HCT116 (cell line): Measurements from ENCODE around the gene CRYGD. TPM values are rescaled to one million over a fixed set of nuclear protein-coding genes. Genes with fewer than 3 reads are reported as not detected.

Experiments used
- ATAC-seq: fragments of 200-7000 bp; cut with Tn5 transposase; 2 replicates; pipeline ENCODE4 v1.9.1; 2020; ENCODE audit warnings: mild to moderate bottlenecking, moderate library complexity
- BruUV-seq: library from RNA; stranded (reverse); fragments of 400-500 nt; replicated peaks from 2 replicates; lab custom pipeline; 2021; lab: Mats Ljungman, UMichigan
- CTCF ChIA-PET: fragments of 300-600 bp; sonication (Branson Sonifier 250); formaldehyde crosslinking; loops from one replicate; lab custom pipeline; 2021; ENCODE audit warnings: antibody characterized with exemption; lab: Charles Lee
- POLR2A ChIA-PET: fragments of 300-600, 350-600 bp; sonication (Branson Sonifier 250); formaldehyde crosslinking; loops from one replicate; lab custom pipeline; 2021; ENCODE audit warnings: antibody characterized with exemption; lab: Charles Lee
- RAD21 ChIA-PET, 2 experiments: fragments of 300-600 bp; sonication (Branson Sonifier 250); formaldehyde crosslinking; loops; one replicate each; lab custom pipeline; 2023; ENCODE audit warnings: low total read pairs in 2 of 2; ENCODE audit not compliant: uncharacterized antibody in 2 of 2, unreplicated experiment in 2 of 2, low non-redundant PET in 1 of 2; lab: Charles Lee
- DNase-seq: peaks from one replicate; pipeline ENCODE4 v3.0.0-alpha.2; 2010; ENCODE audit warnings: low read depth, low spot score
- H2AFZ ChIP-seq: fragments of 200-600 bp; shearing (Covaris generic), sonication (generic); 2 replicates; pipeline ENCODE4 v1.6.1; 2017; ENCODE audit warnings: low read depth, mixed run types, mixed read lengths, antibody characterized with exemption, low read length; ENCODE audit not compliant: poor library complexity, severe bottlenecking
- H3K27ac ChIP-seq: 2 replicates; pipeline ENCODE4 v1.5.1; 2012; ENCODE audit warnings: low read depth, low read length
- H3K27me3 ChIP-seq: fragments of 200-600 bp; sonication (generic); 2 replicates; pipeline ENCODE4 v1.6.1; 2016; ENCODE audit warnings: mixed run types, low read length, mixed read lengths; ENCODE audit not compliant: insufficient read depth
- H3K36me3 ChIP-seq, 2 experiments: fragments of 200-500 bp in 1 of 2; fragments of 200-600 bp in 1 of 2; sonication (Bioruptor generic) in 1 of 2; sonication (generic) in 1 of 2; 2 replicates each; pipeline versions ENCODE4 v1.5.1 to v1.6.1; 2014 to 2016; ENCODE audit warnings: low read length in 2 of 2, inconsistent platforms in 1 of 2, mixed read lengths in 1 of 2, mixed run types in 1 of 2; ENCODE audit not compliant: insufficient read depth in 2 of 2, control insufficient read depth in 1 of 2
- H3K4me1 ChIP-seq, 2 experiments: fragments of 200-600 bp in 1 of 2; sonication (generic) in 1 of 2; 2 replicates each; pipeline versions ENCODE4 v1.5.1 to v1.6.1; 2012 to 2017; ENCODE audit warnings: low read length in 2 of 2, inconsistent platforms in 1 of 2, mild to moderate bottlenecking in 1 of 2, mixed read lengths in 1 of 2, mixed run types in 1 of 2, moderate library complexity in 1 of 2; ENCODE audit not compliant: insufficient read depth in 2 of 2, control insufficient read depth in 1 of 2
- H3K4me2 ChIP-seq: fragments of 200-600 bp; sonication (generic); 2 replicates; pipeline ENCODE4 v1.6.1; 2017; ENCODE audit warnings: mixed run types, low read length, mixed read lengths
- H3K4me3 ChIP-seq, 2 experiments: fragments of 200-600 bp in 1 of 2; sonication (generic) in 1 of 2; replicated peaks in 1 of 2; 2 replicates each; pipeline ENCODE4 v1.5.1; 2011 to 2016; ENCODE audit warnings: low read length in 2 of 2, control low read depth in 1 of 2, low read depth in 1 of 2, mild to moderate bottlenecking in 1 of 2, mixed read lengths in 1 of 2, mixed run types in 1 of 2
- H3K79me2 ChIP-seq: fragments of 200-600 bp; sonication (generic); 2 replicates; pipeline ENCODE4 v1.6.1; 2017; ENCODE audit warnings: mild to moderate bottlenecking, mixed run types, low read length, moderate library complexity, mixed read lengths; ENCODE audit not compliant: insufficient read depth
- H3K9ac ChIP-seq: fragments of 200-600 bp; sonication (generic); 2 replicates; pipeline ENCODE4 v1.6.1; 2016; ENCODE audit warnings: low read length, mixed read lengths
- H3K9me2 ChIP-seq: fragments of 200-600 bp; sonication (generic), shearing (Covaris generic); 2 replicates; pipeline ENCODE4 v1.6.1; 2017; ENCODE audit warnings: mixed run types, mild to moderate bottlenecking, moderate library complexity; ENCODE audit not compliant: insufficient read depth
- H3K9me3 ChIP-seq, 2 experiments: fragments of 200-500 bp in 1 of 2; fragments of 200-600 bp in 1 of 2; sonication (Bioruptor generic) in 1 of 2; sonication (generic) in 1 of 2; 2 replicates each; pipeline ENCODE4 v1.6.1; 2014 to 2017; ENCODE audit warnings: low read length in 2 of 2, mixed read lengths in 2 of 2, inconsistent platforms in 1 of 2, low read depth in 1 of 2, mild to moderate bottlenecking in 1 of 2, mixed run types in 1 of 2, moderate library complexity in 1 of 2; ENCODE audit not compliant: control insufficient read depth in 1 of 2, insufficient read depth in 1 of 2
- H4K20me1 ChIP-seq: fragments of 200-600 bp; sonication (generic), shearing (Covaris generic); 2 replicates; pipeline ENCODE4 v1.6.1; 2017; ENCODE audit warnings: mixed run types, mild to moderate bottlenecking, moderate library complexity; ENCODE audit not compliant: insufficient read depth
- ATF3 ChIP-seq: IDR thresholded peaks from 2 replicates; pipeline ENCODE4 v1.6.1; 2012
- CBX3 ChIP-seq: IDR thresholded peaks from 2 replicates; pipeline ENCODE4 v1.6.1; 2012; ENCODE audit warnings: low read depth
- CEBPB ChIP-seq: IDR thresholded peaks from 2 replicates; pipeline ENCODE4 v1.6.1; 2012; ENCODE audit warnings: low read depth
- ELF1 ChIP-seq: IDR thresholded peaks from 2 replicates; pipeline ENCODE4 v1.6.1; 2012; ENCODE audit warnings: low read depth, borderline replicate concordance
- EZH2 ChIP-seq: fragments of 200-600 bp; sonication (generic); IDR thresholded peaks from 2 replicates; pipeline ENCODE4 v1.6.1; 2017; ENCODE audit warnings: antibody characterized with exemption, mixed run types
- MAX ChIP-seq: IDR thresholded peaks from 2 replicates; pipeline ENCODE4 v1.6.1; 2012
- POLR2AphosphoS5 ChIP-seq: IDR thresholded peaks from 2 replicates; pipeline ENCODE4 v1.6.1; 2011; ENCODE audit warnings: mild to moderate bottlenecking, low read depth, low read length, moderate library complexity
- SIN3A ChIP-seq: IDR thresholded peaks from 2 replicates; pipeline ENCODE4 v1.6.1; 2012; ENCODE audit warnings: low read depth
- SRF ChIP-seq: IDR thresholded peaks from 2 replicates; pipeline ENCODE4 v1.6.1; 2012; ENCODE audit warnings: low read depth
- YY1 ChIP-seq: IDR thresholded peaks from 2 replicates; pipeline ENCODE4 v1.6.1; 2011; ENCODE audit warnings: low read length, low read depth, moderate library complexity, mild to moderate bottlenecking; ENCODE audit not compliant: insufficient replicate concordance; ENCODE audit errors: extremely low read depth
- ZBTB33 ChIP-seq: IDR thresholded peaks from 2 replicates; pipeline ENCODE4 v1.6.1; 2011; ENCODE audit warnings: mild to moderate bottlenecking, low read length, moderate library complexity; ENCODE audit not compliant: insufficient replicate concordance; ENCODE audit errors: extremely low read depth
- ZNF274 ChIP-seq: fragments of 200-500 bp; sonication (Bioruptor generic); IDR thresholded peaks from 2 replicates; pipeline ENCODE4 v1.6.1; 2014; ENCODE audit warnings: mild to moderate bottlenecking, low read depth, low read length, inconsistent platforms
- intact Hi-C: fragments of 100-400 bp; cut with micrococcal nuclease; formaldehyde crosslinking; loops from 2 replicates; pipeline ENCODE4 v1.10.0; 2022
- total RNA-seq: library from RNA; stranded (reverse); gene quantifications from one replicate; pipeline ENCODE4 v1.2.1, GENCODE V29; 2021; ENCODE audit not compliant: unreplicated experiment

Gene CRYGD
- total RNA-seq, 1 experiment from 2014 or later, result not detected

- intact Hi-C loops, result no loop called here
- no peaks in the 10 kb centered on the region for H3K36me3 ChIP-seq
- H3K4me3 ChIP-seq, result no peak overlapping the region
- no peak overlapping the region for H2AFZ ChIP-seq
- no peaks in the 10 kb centered on the region for H3K79me2 ChIP-seq
- H3K27ac ChIP-seq, result no peak overlapping the region
- ChIA-PET CTCF (no interaction called here), POLR2A (no interaction called here), RAD21 (no interaction called here)
- no peak overlapping the region for H3K9ac ChIP-seq
- no peaks in the 10 kb centered on the region for H3K27me3 ChIP-seq
- no peak overlapping the region for H3K4me2 ChIP-seq
- H4K20me1 ChIP-seq, result no peaks in the 10 kb centered on the region
- DNase-seq, result no peak
- no peaks in the 10 kb centered on the region for H3K9me3 ChIP-seq
- TF ChIP-seq CEBPB (no peak), ZBTB33 (no peak), ELF1 (no peak), POLR2AphosphoS5 (no peak), ATF3 (no peak), SRF (no peak), ZNF274 (no peak), CBX3 (no peak), EZH2 (no peak), YY1 (no peak), SIN3A (no peak), MAX (no peak)
- H3K4me1 ChIP-seq, result peaks cover 0 to 3% of the 10 kb centered on the region in 2 experiments; a peak in 2 of 4 replicates
- no peak for ATAC-seq
- no peaks in the 10 kb centered on the region for H3K9me2 ChIP-seq
- BruUV-seq, result no TSS peak
These were observed 10.7 kb upstream of the CRYGD start for GRCh38 chr2:208134928-208135586.
